Fibroblast of mammary gland (primary cell): ENCODE results near the gene EFNB1.

Experiments
- DNase-seq: peaks from one replicate; pipeline ENCODE4 v3.0.0-alpha.2; 2010; ENCODE audit warnings: low read depth
- H3K4me3 ChIP-seq: 2 replicates; pipeline ENCODE4 v1.5.1; 2011; ENCODE audit warnings: low read depth, mild to moderate bottlenecking, low read length, moderate library complexity; ENCODE audit not compliant: control insufficient read depth
- TF ChIP-seq, protein P1 (sequence below): conservative IDR thresholded peaks from 2 replicates; pipeline ENCODE4 v1.5.1; 2011; ENCODE audit warnings: low read depth, low read length, inconsistent platforms; ENCODE audit not compliant: control insufficient read depth, insufficient read depth

EFNB1 gene

DNA sequence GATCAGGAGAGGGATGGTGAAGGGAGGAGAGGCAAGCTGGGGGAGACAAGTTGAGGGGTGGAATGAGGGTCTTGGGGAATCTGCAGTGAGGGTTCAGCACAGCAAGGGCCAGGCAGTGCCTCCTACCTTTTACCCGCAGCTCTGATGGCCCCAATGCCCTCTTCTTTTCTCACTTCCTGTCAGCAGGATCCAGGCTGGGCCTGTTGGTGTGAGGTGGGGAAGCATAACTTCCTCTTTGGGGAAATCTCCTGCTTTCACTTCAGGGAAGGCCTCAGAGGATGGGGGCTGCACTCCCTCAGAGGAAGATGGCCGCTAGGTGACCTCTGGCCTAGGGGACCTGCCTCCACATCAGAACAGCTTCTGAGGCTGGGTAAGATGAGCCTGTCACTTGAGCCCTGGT, 36.5 kb downstream of the EFNB1 start:
- TF ChIP-seq, protein P1, sequence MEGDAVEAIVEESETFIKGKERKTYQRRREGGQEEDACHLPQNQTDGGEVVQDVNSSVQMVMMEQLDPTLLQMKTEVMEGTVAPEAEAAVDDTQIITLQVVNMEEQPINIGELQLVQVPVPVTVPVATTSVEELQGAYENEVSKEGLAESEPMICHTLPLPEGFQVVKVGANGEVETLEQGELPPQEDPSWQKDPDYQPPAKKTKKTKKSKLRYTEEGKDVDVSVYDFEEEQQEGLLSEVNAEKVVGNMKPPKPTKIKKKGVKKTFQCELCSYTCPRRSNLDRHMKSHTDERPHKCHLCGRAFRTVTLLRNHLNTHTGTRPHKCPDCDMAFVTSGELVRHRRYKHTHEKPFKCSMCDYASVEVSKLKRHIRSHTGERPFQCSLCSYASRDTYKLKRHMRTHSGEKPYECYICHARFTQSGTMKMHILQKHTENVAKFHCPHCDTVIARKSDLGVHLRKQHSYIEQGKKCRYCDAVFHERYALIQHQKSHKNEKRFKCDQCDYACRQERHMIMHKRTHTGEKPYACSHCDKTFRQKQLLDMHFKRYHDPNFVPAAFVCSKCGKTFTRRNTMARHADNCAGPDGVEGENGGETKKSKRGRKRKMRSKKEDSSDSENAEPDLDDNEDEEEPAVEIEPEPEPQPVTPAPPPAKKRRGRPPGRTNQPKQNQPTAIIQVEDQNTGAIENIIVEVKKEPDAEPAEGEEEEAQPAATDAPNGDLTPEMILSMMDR, result no peak
- no peak for DNase-seq
- no peak overlapping the region for H3K4me3 ChIP-seq

DNA sequence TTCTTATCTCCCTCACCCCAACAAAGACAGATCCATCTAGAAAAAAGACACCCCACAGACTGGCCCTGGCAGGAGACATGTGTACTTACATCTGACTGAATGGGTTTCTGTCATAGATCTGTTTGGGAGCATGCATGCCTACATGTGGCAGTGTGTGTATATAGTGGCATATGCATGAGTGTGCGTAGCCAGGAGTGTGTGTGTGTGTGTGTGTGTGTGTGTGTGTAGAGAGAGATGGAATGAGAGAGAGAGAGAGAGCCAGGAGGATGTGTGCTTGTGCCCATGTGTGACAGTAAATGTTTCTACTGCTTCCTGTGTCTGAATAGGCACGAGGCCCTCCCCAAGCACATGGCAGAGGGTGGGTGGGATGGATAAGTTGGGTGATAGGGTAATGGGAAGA, 37.1 kb downstream of the EFNB1 start:
- H3K4me3 ChIP-seq, result no peak overlapping the region
- TF ChIP-seq, protein P1, result no peak
- no peak for DNase-seq

DNA sequence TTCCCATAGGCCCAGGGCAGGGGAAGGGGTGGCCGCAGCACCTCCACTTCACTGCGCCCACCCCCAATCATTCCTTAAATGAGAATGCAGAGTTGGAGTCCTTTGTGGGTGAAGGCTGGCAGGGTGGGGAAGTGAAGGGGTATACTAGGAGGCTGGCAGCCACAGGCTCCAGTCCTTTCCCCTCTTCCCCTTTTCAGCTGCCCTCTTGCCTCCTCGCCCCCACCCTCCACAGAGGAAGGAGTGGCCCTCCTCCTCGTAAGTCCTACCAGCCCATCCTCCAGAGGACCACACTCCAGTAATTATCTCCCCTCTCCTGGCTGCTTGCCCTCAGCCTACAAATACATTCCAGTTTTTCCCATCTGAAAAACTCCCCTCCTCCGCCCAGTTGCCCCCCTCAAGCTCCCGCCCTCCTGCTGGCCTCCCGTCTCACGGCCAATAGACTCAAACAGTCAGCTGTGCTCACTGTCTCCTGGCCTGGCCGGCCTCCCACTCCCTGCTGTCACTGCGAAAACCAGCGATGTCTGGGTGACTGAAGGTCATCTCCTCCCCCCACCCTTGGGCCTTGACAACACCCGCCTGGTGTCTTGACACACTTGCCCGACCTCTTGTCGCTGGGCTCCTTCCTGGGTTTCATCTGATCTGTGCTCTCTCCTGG, 38.8 kb downstream of the EFNB1 start:
- TF ChIP-seq, protein P1, result no peak
- no peak for DNase-seq
- no peak overlapping the region for H3K4me3 ChIP-seq

DNA sequence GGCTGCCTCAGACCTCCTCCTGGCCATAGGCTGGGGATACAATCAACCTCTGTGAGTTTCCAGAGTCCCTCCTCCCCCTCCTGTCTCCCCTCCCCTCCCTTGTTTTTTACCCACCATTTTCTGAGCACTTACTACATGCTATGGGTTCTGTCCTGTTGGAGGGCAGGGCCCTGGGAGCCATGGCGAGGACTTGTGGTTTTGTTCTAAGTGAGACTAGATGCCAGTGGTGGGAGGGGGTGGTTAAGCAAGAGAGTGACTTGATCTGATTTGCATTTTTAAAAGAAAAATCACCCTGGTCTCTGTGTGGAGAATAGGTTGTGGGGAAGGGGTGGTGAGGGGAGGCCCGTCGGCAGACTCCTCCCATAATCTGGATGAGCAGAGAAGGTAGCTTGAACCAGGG, 39.5 kb downstream of the EFNB1 start:
- no peak for DNase-seq
- H3K4me3 ChIP-seq, result no peak overlapping the region
- TF ChIP-seq, protein P1, result no peak

DNA sequence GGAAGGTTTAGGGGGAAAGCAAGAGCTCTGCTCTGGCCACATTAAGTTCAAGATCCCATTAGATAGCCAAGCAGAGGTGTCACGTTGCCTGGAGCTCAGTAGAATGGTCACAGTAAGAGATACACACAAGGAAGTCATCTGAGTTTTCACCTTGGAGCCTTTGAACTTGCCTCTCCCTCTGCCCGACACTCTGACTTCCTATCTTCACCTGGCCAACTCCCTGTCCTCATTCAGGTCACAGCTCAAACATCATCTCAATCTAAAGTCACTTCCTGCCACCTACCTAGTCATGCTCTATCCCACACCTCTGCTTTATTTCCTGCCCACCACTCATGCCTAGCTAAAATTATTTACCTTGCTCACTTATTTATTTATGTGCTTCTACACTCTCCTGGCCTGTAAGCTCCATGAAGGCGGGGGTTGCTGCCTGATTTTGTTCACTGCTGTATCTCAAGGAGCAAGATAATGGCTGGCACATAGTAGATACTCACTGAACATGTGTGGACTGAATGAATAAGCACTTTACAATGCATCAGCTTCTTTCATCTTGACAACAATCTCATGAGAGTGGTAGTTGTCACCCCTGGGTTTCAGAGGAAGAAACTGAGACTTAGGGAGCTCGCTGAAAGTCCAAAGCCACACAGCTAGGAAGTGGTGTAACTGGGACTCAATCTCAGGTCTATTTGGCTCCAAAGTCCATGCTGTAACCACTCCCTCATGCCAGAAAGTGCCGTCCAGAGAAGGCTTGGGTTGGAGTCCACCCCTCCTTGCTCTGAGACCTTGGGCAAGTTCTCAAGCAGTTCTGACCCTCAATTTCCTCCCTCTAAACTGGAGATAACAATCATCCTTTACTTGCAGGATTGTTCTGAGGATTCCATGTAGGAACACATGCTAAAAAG, 40.3 kb downstream of the EFNB1 start:
- TF ChIP-seq, protein P1, result no peak
- DNase-seq, result no peak
- H3K4me3 ChIP-seq, result no peak overlapping the region

DNA sequence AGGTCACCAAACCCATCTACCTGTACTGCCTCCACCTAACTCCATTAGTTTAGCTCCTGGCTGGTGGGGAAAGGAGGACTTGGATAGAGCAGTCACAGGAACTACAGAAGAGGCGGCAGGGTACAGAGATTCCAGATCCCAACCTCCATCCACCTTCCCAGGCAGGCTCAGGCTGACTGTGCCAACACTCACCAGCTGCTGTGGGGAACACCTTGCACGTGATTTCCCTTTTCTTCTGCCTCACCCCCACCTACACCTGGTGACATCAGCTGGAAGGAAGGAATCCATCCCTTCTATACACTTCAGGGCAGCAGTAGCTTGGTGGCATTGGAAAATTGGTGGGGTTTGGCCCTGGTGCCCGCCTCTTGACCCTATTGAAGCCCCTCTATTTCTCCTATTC, 41.5 kb downstream of the EFNB1 start:
- no peak overlapping the region for H3K4me3 ChIP-seq
- DNase-seq, result no peak
- TF ChIP-seq, protein P1, result no peak
